Heart left ventricle (tissue), 13 donors: ENCODE measurements around the gene IL7R.

Experiments
- POLR2A ChIP-seq, 2 donors: fragments of 450-650 bp; IDR thresholded peaks; one replicate each; pipeline ENCODE4 v1.6.1; 2017; ENCODE audit warnings: antibody characterized with exemption in 2 of 2, mild to moderate bottlenecking in 2 of 2, moderate library complexity in 2 of 2
- TF ChIP-seq, protein P1 (sequence below), 12 donors: fragments of 200-600 bp; sonication (generic) in 4 of 12; IDR thresholded peaks; one replicate each; pipeline versions ENCODE4 v1.5.0 to v1.8.0; 2018 to 2022; ENCODE audit warnings: antibody characterized with exemption in 12 of 12, mild to moderate bottlenecking in 5 of 12
- donor health status: ischemic (EF 13 %, LVEDD 7.1; RV severe dilation, severe dysfunction).
- donor health status: DM: no; HTN: yes; CAD: no.
- donor health status: DM: no; HTN: no; CAD: no.
- donor health status: ischemic (EF 25% LVEDD 6.9; RV normal size, moderate dysfunction).
- donor health status: ischemic (EF 25% LVEDD 5.7; RV mildly dilated, moderate dysfunction).
- donor health status: ischemic (EF 35%, LVEDD 5.7; RV mildly dilated, moderate dysfunction).
- donor health status: nonischemic (EF 11% LVEDD 7.7; RV severe dilation, severe dysfunction).
- donor health status: DM: yes; HTN: yes; CAD: no.
- donor health status: PGD.
- donor health status: ischemic (EF 29% LVEDD 5.4; RV normal size, mild dysfunction).
- donor health status: nonischemic (EF 23%, LVEDD 6.1; RV moderate dilation, normal function).

DNA sequence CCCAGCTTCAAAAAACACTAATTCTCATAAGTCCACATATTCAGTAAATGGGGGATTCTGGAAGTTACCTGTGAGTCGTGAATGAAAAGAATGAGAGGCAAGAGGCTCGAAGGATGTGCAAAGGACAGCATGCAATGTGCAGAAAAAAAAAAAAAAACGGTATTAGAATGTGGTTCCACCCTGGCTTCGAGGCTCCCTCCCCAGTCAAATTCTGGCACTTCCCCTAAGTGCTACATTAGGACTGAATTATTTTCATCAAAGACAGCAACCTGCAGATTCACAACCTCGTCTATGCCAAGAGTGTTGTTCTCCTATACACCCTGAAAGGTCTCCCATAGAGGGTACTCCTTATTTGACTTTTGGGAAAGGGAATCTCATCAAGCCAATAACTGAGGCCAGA lies 65.2 kb downstream of the IL7R start:
- no peak for TF ChIP-seq POLR2A (IDR thresholded peaks at IDR 0.05)
- TF ChIP-seq, protein P1, sequence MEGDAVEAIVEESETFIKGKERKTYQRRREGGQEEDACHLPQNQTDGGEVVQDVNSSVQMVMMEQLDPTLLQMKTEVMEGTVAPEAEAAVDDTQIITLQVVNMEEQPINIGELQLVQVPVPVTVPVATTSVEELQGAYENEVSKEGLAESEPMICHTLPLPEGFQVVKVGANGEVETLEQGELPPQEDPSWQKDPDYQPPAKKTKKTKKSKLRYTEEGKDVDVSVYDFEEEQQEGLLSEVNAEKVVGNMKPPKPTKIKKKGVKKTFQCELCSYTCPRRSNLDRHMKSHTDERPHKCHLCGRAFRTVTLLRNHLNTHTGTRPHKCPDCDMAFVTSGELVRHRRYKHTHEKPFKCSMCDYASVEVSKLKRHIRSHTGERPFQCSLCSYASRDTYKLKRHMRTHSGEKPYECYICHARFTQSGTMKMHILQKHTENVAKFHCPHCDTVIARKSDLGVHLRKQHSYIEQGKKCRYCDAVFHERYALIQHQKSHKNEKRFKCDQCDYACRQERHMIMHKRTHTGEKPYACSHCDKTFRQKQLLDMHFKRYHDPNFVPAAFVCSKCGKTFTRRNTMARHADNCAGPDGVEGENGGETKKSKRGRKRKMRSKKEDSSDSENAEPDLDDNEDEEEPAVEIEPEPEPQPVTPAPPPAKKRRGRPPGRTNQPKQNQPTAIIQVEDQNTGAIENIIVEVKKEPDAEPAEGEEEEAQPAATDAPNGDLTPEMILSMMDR (IDR thresholded peaks at IDR 0.05): no peak
